ENCODE measurements around the gene RAB43. TPM values are rescaled to one million over a fixed set of nuclear protein-coding genes. Genes with fewer than 3 reads are reported as not detected.
A peak's percentile ranks its signal among the peaks of the same experiment; 100 is the strongest.
"Not testable (repeated sequence)": the region's sequence is repeated elsewhere in the genome, so short reads cannot be mapped to it uniquely, and the experiment has no call there.

Gene RAB43
- total RNA-seq, 1 experiment from 2014 or later: 2.9 TPM

DNA sequence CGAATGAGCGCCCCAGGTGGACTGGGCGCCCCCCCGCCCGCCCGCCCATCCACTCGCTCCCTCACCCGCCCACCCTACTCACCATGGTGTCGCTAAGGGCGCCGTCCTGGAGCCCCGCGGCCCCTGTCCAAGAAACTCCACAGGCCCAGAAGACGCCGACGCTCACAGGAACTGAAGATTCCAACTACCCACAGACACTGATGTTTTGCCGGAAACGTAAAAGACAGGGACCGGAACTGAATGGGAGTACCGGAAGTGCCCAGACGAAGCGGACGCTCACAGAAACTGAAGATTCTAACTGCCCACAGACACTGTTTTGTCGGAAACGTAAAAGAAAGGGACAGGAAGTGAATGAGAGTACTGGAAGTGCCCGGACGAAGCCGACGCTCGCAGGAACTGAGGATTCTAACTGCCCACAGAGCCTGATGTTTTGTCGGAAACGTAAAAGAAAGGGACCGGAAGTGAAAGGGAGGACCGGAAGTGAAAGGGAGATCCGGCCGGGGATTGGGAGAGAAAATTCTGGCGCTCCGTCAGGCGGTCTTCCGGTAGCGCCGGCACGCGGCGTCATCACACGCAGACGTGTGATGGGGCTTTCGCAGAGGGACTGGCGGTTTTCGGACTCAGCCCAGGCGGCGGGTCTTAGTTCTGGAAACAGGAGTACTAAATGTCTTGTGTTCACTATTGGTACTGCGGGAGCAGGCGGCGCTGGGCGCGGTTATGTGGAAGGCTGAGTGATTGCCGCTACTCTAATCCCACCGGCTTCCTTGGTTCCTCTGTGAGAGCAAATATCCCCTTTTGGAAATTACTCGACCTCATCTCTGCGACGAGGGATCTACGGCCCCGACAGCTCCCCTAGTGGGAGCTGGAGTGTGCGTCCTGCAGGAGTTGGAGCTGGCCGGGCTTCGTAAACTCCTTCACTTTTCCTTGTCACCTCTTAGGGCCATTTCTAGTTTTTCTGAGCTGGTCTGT, 39.6 kb upstream of the RAB43 start, which contains the start of gene ISY1:
TSS of gene ISY1 (minus strand) at position 173 of the 969 bp plus-strand sequence. CDS start at position 85, 88 bp downstream.
- POLR2A ChIA-PET (ENCODE audit: low non-redundant PET): no interaction called here
- no peaks in the 10 kb centered on the region for H3K27me3 ChIP-seq (replicated peaks; ENCODE audit: insufficient read depth, low read depth, low read length, poor library complexity)
- DNase-seq (ENCODE audit: low spot score): peak; percentile 98
- H3K9me3 ChIP-seq (ENCODE audit: low read depth, low read length, poor library complexity, severe bottlenecking): no peaks in the 10 kb centered on the region
- CTCF ChIA-PET: interaction anchor here (0.6 to 1.4 kb wide), 3 partner anchors 24 to 191 kb away, joined by 3 to 5 read pairs (median 5); partner anchors contain the start of gene RAB43
- H3K4me3 ChIP-seq (ENCODE audit: low read depth, low read length, poor library complexity, severe bottlenecking): peak within 1 kb of the TSS; percentile 76
- H3K36me3 ChIP-seq (ENCODE audit: insufficient read depth, low read length, poor library complexity, severe bottlenecking): peaks cover 26% of the 10 kb centered on the region
- TSS peak; percentile 94 for BruUV-seq (replicated peaks)
- peaks cover 10% of the 10 kb centered on the region for H3K4me1 ChIP-seq (ENCODE audit: insufficient read depth, low read length, poor library complexity, severe bottlenecking)
- H3K27ac ChIP-seq (ENCODE audit: low read depth, low read length, poor library complexity, severe bottlenecking): peak within 1 kb of the TSS; percentile 99
- intact Hi-C loops (cut with micrococcal nuclease; ENCODE audit: unreplicated experiment): no loop called here
- TF ChIP-seq, protein P1, sequence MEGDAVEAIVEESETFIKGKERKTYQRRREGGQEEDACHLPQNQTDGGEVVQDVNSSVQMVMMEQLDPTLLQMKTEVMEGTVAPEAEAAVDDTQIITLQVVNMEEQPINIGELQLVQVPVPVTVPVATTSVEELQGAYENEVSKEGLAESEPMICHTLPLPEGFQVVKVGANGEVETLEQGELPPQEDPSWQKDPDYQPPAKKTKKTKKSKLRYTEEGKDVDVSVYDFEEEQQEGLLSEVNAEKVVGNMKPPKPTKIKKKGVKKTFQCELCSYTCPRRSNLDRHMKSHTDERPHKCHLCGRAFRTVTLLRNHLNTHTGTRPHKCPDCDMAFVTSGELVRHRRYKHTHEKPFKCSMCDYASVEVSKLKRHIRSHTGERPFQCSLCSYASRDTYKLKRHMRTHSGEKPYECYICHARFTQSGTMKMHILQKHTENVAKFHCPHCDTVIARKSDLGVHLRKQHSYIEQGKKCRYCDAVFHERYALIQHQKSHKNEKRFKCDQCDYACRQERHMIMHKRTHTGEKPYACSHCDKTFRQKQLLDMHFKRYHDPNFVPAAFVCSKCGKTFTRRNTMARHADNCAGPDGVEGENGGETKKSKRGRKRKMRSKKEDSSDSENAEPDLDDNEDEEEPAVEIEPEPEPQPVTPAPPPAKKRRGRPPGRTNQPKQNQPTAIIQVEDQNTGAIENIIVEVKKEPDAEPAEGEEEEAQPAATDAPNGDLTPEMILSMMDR (conservative IDR thresholded peaks at IDR 0.05; ENCODE audit: low read depth, low read length): peak; percentile 80
- TF ChIP-seq EZH2 (IDR thresholded peaks at IDR 0.05; ENCODE audit: borderline replicate concordance, low read depth, low read length, poor library complexity, severe bottlenecking): no peak

DNA sequence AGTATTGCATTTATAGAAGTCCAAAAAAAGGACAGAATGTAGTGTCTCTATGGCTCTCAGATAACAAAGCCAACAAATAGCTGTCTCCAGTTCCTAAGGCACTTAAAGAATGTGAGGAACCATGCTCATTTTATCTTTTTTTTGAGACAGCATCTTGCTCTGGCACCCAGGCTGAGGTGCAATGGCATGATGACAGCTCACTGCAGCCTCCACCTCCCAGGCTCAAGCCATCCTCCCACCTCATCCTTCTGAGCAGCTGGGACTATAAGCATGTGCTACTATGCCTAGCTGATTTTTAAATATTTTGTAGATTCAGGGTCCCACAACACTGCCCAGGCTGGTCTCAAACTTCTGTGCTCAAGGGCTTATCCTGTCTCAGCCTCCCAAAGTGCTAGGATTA, 23.2 kb upstream of the RAB43 start:
- no peaks in the 10 kb centered on the region for H3K27me3 ChIP-seq (replicated peaks; ENCODE audit: insufficient read depth, low read depth, low read length, poor library complexity)
- no peak for DNase-seq (ENCODE audit: low spot score)
- TF ChIP-seq EZH2 (IDR thresholded peaks at IDR 0.05; ENCODE audit: borderline replicate concordance, low read depth, low read length, poor library complexity, severe bottlenecking): no peak
- TF ChIP-seq, protein P1 (conservative IDR thresholded peaks at IDR 0.05; ENCODE audit: low read depth, low read length): no peak
- peaks cover 4% of the 10 kb centered on the region for H3K36me3 ChIP-seq (ENCODE audit: insufficient read depth, low read length, poor library complexity, severe bottlenecking)
- H3K4me3 ChIP-seq (ENCODE audit: low read depth, low read length, poor library complexity, severe bottlenecking): no peak overlapping the region
- no peak overlapping the region for H3K27ac ChIP-seq (ENCODE audit: low read depth, low read length, poor library complexity, severe bottlenecking)
- ChIA-PET CTCF (no interaction called here), POLR2A (ENCODE audit: low non-redundant PET) (no interaction called here)
- BruUV-seq (replicated peaks): no TSS peak
- no peaks in the 10 kb centered on the region for H3K4me1 ChIP-seq (ENCODE audit: insufficient read depth, low read length, poor library complexity, severe bottlenecking)
- intact Hi-C loops (cut with micrococcal nuclease; ENCODE audit: unreplicated experiment): no loop called here
- no peaks in the 10 kb centered on the region for H3K9me3 ChIP-seq (ENCODE audit: low read depth, low read length, poor library complexity, severe bottlenecking)

DNA sequence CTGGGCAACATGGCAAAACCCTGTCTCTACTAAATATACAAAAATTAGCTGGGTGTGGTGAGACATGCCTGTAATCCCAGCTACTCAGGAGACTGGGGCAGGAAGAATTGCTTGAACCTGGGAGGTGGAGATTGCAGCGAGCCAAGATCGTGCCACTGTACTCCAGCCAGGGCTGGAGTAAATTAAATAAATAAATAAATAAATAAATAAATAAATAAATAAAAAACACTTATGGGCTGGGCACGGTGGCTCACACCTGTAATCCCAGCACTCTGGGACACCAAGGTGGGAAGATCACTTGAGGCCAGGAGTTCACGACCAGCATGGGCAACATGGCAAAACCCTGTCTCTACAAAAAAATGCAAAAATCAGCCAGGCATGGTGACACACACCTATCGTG, 19.4 kb upstream of the RAB43 start:
- H3K27me3 ChIP-seq (replicated peaks; ENCODE audit: insufficient read depth, low read depth, low read length, poor library complexity); CTCF ChIA-PET; BruUV-seq (replicated peaks); H3K4me3 ChIP-seq (ENCODE audit: low read depth, low read length, poor library complexity, severe bottlenecking); POLR2A ChIA-PET (ENCODE audit: low non-redundant PET); H3K4me1 ChIP-seq (ENCODE audit: insufficient read depth, low read length, poor library complexity, severe bottlenecking); H3K27ac ChIP-seq (ENCODE audit: low read depth, low read length, poor library complexity, severe bottlenecking); intact Hi-C loops (cut with micrococcal nuclease; ENCODE audit: unreplicated experiment); H3K9me3 ChIP-seq (ENCODE audit: low read depth, low read length, poor library complexity, severe bottlenecking); DNase-seq (ENCODE audit: low spot score): not testable (repeated sequence)
- peaks cover 15% of the 10 kb centered on the region for H3K36me3 ChIP-seq (ENCODE audit: insufficient read depth, low read length, poor library complexity, severe bottlenecking)
